Measurements from ENCODE around the gene PRR20C.
"Not testable (repeated sequence)": the region's sequence is repeated elsewhere in the genome, so short reads cannot be mapped to it uniquely, and the experiment has no call there.

PRR20C gene

GRCh38 chr13:57153761-57154160 lies at the start of gene PRR20C:
Gene PRR20C, plus strand, starts transcription at chr13:57154061. Its CDS starts 387 bp downstream, at chr13:57154448.
- not testable (repeated sequence) for H3K27me3 ChIP-seq (ENCODE audit: control insufficient read depth in 2 of 2, insufficient read depth in 2 of 2, low read length in 2 of 2); H3K27ac ChIP-seq (ENCODE audit: low read depth in 2 of 2, low read length in 2 of 2); H3K4me1 ChIP-seq (ENCODE audit: control insufficient read depth in 2 of 2, insufficient read depth in 2 of 2, low read length in 2 of 2); H3K9me3 ChIP-seq (ENCODE audit: control insufficient read depth in 2 of 2, low read length in 2 of 2); H3K36me3 ChIP-seq (ENCODE audit: control insufficient read depth in 2 of 2, insufficient read depth in 2 of 2, low read length in 2 of 2); H3K4me3 ChIP-seq (ENCODE audit: low read length in 2 of 2); H3K9ac ChIP-seq (ENCODE audit: low read depth in 1 of 2, low read length in 2 of 2)

- H3K9me3 ChIP-seq (ENCODE audit: control insufficient read depth in 2 of 2, low read length in 2 of 2), result peaks cover 0 to 2% of the 10 kb centered on the region in 2 donors
- H3K27ac ChIP-seq (ENCODE audit: low read depth in 2 of 2, low read length in 2 of 2), result no peak overlapping the region
- H3K9ac ChIP-seq (ENCODE audit: low read depth in 1 of 2, low read length in 2 of 2), result no peak overlapping the region
- no peaks in the 10 kb centered on the region for H3K27me3 ChIP-seq (ENCODE audit: control insufficient read depth in 2 of 2, insufficient read depth in 2 of 2, low read length in 2 of 2)
- no peaks in the 10 kb centered on the region for H3K36me3 ChIP-seq (ENCODE audit: control insufficient read depth in 2 of 2, insufficient read depth in 2 of 2, low read length in 2 of 2)
- H3K4me3 ChIP-seq (ENCODE audit: low read length in 2 of 2), result no peak overlapping the region
- no peaks in the 10 kb centered on the region for H3K4me1 ChIP-seq (ENCODE audit: control insufficient read depth in 2 of 2, insufficient read depth in 2 of 2, low read length in 2 of 2)
These were observed 38.9 kb upstream of the PRR20C start for GRCh38 chr13:57114945-57115344.

GRCh38 chr13:57123681-57124080 lies 30.2 kb upstream of the PRR20C start:
- Histone ChIP-seq H3K27me3 (ENCODE audit: control insufficient read depth in 2 of 2, insufficient read depth in 2 of 2, low read length in 2 of 2) (no peaks in the 10 kb centered on the region), H3K9me3 (ENCODE audit: control insufficient read depth in 2 of 2, low read length in 2 of 2) (no peaks in the 10 kb centered on the region), H3K9ac (ENCODE audit: low read depth in 1 of 2, low read length in 2 of 2) (no peak overlapping the region), H3K4me1 (ENCODE audit: control insufficient read depth in 2 of 2, insufficient read depth in 2 of 2, low read length in 2 of 2) (no peaks in the 10 kb centered on the region), H3K36me3 (ENCODE audit: control insufficient read depth in 2 of 2, insufficient read depth in 2 of 2, low read length in 2 of 2) (no peaks in the 10 kb centered on the region), H3K27ac (ENCODE audit: low read depth in 2 of 2, low read length in 2 of 2) (no peak overlapping the region), H3K4me3 (ENCODE audit: low read length in 2 of 2) (no peak overlapping the region)

- H3K9ac ChIP-seq (ENCODE audit: low read depth in 1 of 2, low read length in 2 of 2), result no peak overlapping the region
- no peaks in the 10 kb centered on the region for H3K36me3 ChIP-seq (ENCODE audit: control insufficient read depth in 2 of 2, insufficient read depth in 2 of 2, low read length in 2 of 2)
- H3K9me3 ChIP-seq (ENCODE audit: control insufficient read depth in 2 of 2, low read length in 2 of 2), result no peaks in the 10 kb centered on the region
- no peaks in the 10 kb centered on the region for H3K27me3 ChIP-seq (ENCODE audit: control insufficient read depth in 2 of 2, insufficient read depth in 2 of 2, low read length in 2 of 2)
- H3K27ac ChIP-seq (ENCODE audit: low read depth in 2 of 2, low read length in 2 of 2), result no peak overlapping the region
- H3K4me3 ChIP-seq (ENCODE audit: low read length in 2 of 2), result no peak overlapping the region
- no peaks in the 10 kb centered on the region for H3K4me1 ChIP-seq (ENCODE audit: control insufficient read depth in 2 of 2, insufficient read depth in 2 of 2, low read length in 2 of 2)
These were observed 25.0 kb upstream of the PRR20C start for GRCh38 chr13:57128909-57129308.

- no peaks in the 10 kb centered on the region for H3K4me1 ChIP-seq (ENCODE audit: control insufficient read depth in 2 of 2, insufficient read depth in 2 of 2, low read length in 2 of 2)
- H3K27me3 ChIP-seq (ENCODE audit: control insufficient read depth in 2 of 2, insufficient read depth in 2 of 2, low read length in 2 of 2), result no peaks in the 10 kb centered on the region
- H3K9me3 ChIP-seq (ENCODE audit: control insufficient read depth in 2 of 2, low read length in 2 of 2), result no peaks in the 10 kb centered on the region
- no peaks in the 10 kb centered on the region for H3K36me3 ChIP-seq (ENCODE audit: control insufficient read depth in 2 of 2, insufficient read depth in 2 of 2, low read length in 2 of 2)
- H3K4me3 ChIP-seq (ENCODE audit: low read length in 2 of 2), result no peak overlapping the region
- H3K9ac ChIP-seq (ENCODE audit: low read depth in 1 of 2, low read length in 2 of 2), result no peak overlapping the region
- H3K27ac ChIP-seq (ENCODE audit: low read depth in 2 of 2, low read length in 2 of 2), result no peak overlapping the region
These were observed 17.8 kb upstream of the PRR20C start for GRCh38 chr13:57136093-57136492.

GRCh38 chr13:57137585-57137984 lies 16.3 kb upstream of the PRR20C start:
- no peaks in the 10 kb centered on the region for H3K9me3 ChIP-seq (ENCODE audit: control insufficient read depth in 2 of 2, low read length in 2 of 2)
- H3K27ac ChIP-seq (ENCODE audit: low read depth in 2 of 2, low read length in 2 of 2), result no peak overlapping the region
- H3K4me3 ChIP-seq (ENCODE audit: low read length in 2 of 2), result peak overlapping the region in 1 of 2 donors; percentile 39
- H3K36me3 ChIP-seq (ENCODE audit: control insufficient read depth in 2 of 2, insufficient read depth in 2 of 2, low read length in 2 of 2), result no peaks in the 10 kb centered on the region
- H3K9ac ChIP-seq (ENCODE audit: low read depth in 1 of 2, low read length in 2 of 2), result no peak overlapping the region
- no peaks in the 10 kb centered on the region for H3K27me3 ChIP-seq (ENCODE audit: control insufficient read depth in 2 of 2, insufficient read depth in 2 of 2, low read length in 2 of 2)
- no peaks in the 10 kb centered on the region for H3K4me1 ChIP-seq (ENCODE audit: control insufficient read depth in 2 of 2, insufficient read depth in 2 of 2, low read length in 2 of 2)

GRCh38 chr13:57138988-57139387 lies 14.9 kb upstream of the PRR20C start:
- Histone ChIP-seq H3K4me1 (ENCODE audit: control insufficient read depth in 2 of 2, insufficient read depth in 2 of 2, low read length in 2 of 2) (no peaks in the 10 kb centered on the region), H3K9me3 (ENCODE audit: control insufficient read depth in 2 of 2, low read length in 2 of 2) (no peaks in the 10 kb centered on the region), H3K9ac (ENCODE audit: low read depth in 1 of 2, low read length in 2 of 2) (no peak overlapping the region), H3K27ac (ENCODE audit: low read depth in 2 of 2, low read length in 2 of 2) (no peak overlapping the region), H3K36me3 (ENCODE audit: control insufficient read depth in 2 of 2, insufficient read depth in 2 of 2, low read length in 2 of 2) (no peaks in the 10 kb centered on the region), H3K27me3 (ENCODE audit: control insufficient read depth in 2 of 2, insufficient read depth in 2 of 2, low read length in 2 of 2) (no peaks in the 10 kb centered on the region), H3K4me3 (ENCODE audit: low read length in 2 of 2) (no peak overlapping the region)

- H3K36me3 ChIP-seq (ENCODE audit: control insufficient read depth in 2 of 2, insufficient read depth in 2 of 2, low read length in 2 of 2); H3K9me3 ChIP-seq (ENCODE audit: control insufficient read depth in 2 of 2, low read length in 2 of 2); H3K4me1 ChIP-seq (ENCODE audit: control insufficient read depth in 2 of 2, insufficient read depth in 2 of 2, low read length in 2 of 2); H3K27ac ChIP-seq (ENCODE audit: low read depth in 2 of 2, low read length in 2 of 2); H3K9ac ChIP-seq (ENCODE audit: low read depth in 1 of 2, low read length in 2 of 2); H3K27me3 ChIP-seq (ENCODE audit: control insufficient read depth in 2 of 2, insufficient read depth in 2 of 2, low read length in 2 of 2); H3K4me3 ChIP-seq (ENCODE audit: low read length in 2 of 2): not testable (repeated sequence)
These were observed 14.1 kb upstream of the PRR20C start for GRCh38 chr13:57139781-57140180.

- not testable (repeated sequence) for H3K27ac ChIP-seq (ENCODE audit: low read depth in 2 of 2, low read length in 2 of 2); H3K9ac ChIP-seq (ENCODE audit: low read depth in 1 of 2, low read length in 2 of 2); H3K4me3 ChIP-seq (ENCODE audit: low read length in 2 of 2); H3K36me3 ChIP-seq (ENCODE audit: control insufficient read depth in 2 of 2, insufficient read depth in 2 of 2, low read length in 2 of 2); H3K9me3 ChIP-seq (ENCODE audit: control insufficient read depth in 2 of 2, low read length in 2 of 2); H3K27me3 ChIP-seq (ENCODE audit: control insufficient read depth in 2 of 2, insufficient read depth in 2 of 2, low read length in 2 of 2); H3K4me1 ChIP-seq (ENCODE audit: control insufficient read depth in 2 of 2, insufficient read depth in 2 of 2, low read length in 2 of 2)
These were observed 13.5 kb upstream of the PRR20C start, which contains the start of gene PRR20A for GRCh38 chr13:57140235-57140968. Gene PRR20A, plus strand, starts transcription at chr13:57140918. Its CDS starts 387 bp downstream, at chr13:57141305.

- H3K27me3 ChIP-seq (ENCODE audit: control insufficient read depth in 2 of 2, insufficient read depth in 2 of 2, low read length in 2 of 2); H3K9ac ChIP-seq (ENCODE audit: low read depth in 1 of 2, low read length in 2 of 2); H3K4me3 ChIP-seq (ENCODE audit: low read length in 2 of 2); H3K36me3 ChIP-seq (ENCODE audit: control insufficient read depth in 2 of 2, insufficient read depth in 2 of 2, low read length in 2 of 2); H3K27ac ChIP-seq (ENCODE audit: low read depth in 2 of 2, low read length in 2 of 2); H3K4me1 ChIP-seq (ENCODE audit: control insufficient read depth in 2 of 2, insufficient read depth in 2 of 2, low read length in 2 of 2); H3K9me3 ChIP-seq (ENCODE audit: control insufficient read depth in 2 of 2, low read length in 2 of 2): not testable (repeated sequence)
These were observed 6.7 kb upstream of the PRR20C start, which contains the start of gene PRR20B for GRCh38 chr13:57147188-57147587. Gene PRR20B, plus strand, starts transcription at chr13:57147488. Its CDS starts 387 bp downstream, at chr13:57147875.

Measured in mucosa of rectum (tissue), 2 donors.